ENCODE data around the gene PDE7B. TPM values are rescaled to one million over a fixed set of nuclear protein-coding genes. Genes with fewer than 3 reads are reported as not detected.

The PDE7B gene
- total and polyA plus RNA-seq, 2 of the 13 experiments (the other 11 are each of a cell fraction or from before 2014, with no cell fraction given) = not detected

- TF ChIP-seq ZXDC (CRISPR knock-in tag; IDR thresholded peaks at IDR 0.05) (no peak), KAT7 (CRISPR knock-in tag; IDR thresholded peaks at IDR 0.05; ENCODE audit: borderline replicate concordance) (no peak), THYN1 (CRISPR knock-in tag; IDR thresholded peaks at IDR 0.05; ENCODE audit: borderline replicate concordance, low read depth) (no peak), MAFK (conservative IDR thresholded peaks at IDR 0.05 in 1 of 2, IDR thresholded peaks at IDR 0.05 in 1 of 2; ENCODE audit: low read length in 2 of 2) (no peak), ZNF713 (CRISPR knock-in tag; IDR thresholded peaks at IDR 0.05) (no peak), IKZF4 (CRISPR knock-in tag; IDR thresholded peaks at IDR 0.05; ENCODE audit: borderline replicate concordance, low read depth, not compliant biosample characterization) (no peak), ZBTB7A (CRISPR knock-in tag; IDR thresholded peaks at IDR 0.05) (no peak), FOXK1 (CRISPR knock-in tag; IDR thresholded peaks at IDR 0.05; ENCODE audit: borderline replicate concordance, low read depth) (no peak), FOXO4 (CRISPR knock-in tag; conservative IDR thresholded peaks at IDR 0.05) (no peak), TRIM24 (CRISPR knock-in tag; IDR thresholded peaks at IDR 0.05) (no peak), ZBTB8A (CRISPR knock-in tag; IDR thresholded peaks at IDR 0.05; ENCODE audit: borderline replicate concordance, low read depth) (no peak)
Observed at GRCh38 chr6:136113736-136114173, 262.3 kb downstream of the PDE7B start (continued).
